ENCODE data around the gene NOXA1. TPM values are rescaled to one million over a fixed set of nuclear protein-coding genes. Genes with fewer than 3 reads are reported as not detected.
A peak's percentile ranks its signal among the peaks of the same experiment; 100 is the strongest.
"Not testable (repeated sequence)": the region's sequence is repeated elsewhere in the genome, so short reads cannot be mapped to it uniquely, and the experiment has no call there.

The NOXA1 gene
- total RNA-seq, 1 experiment from 2014 or later, result 0.55 TPM

DNA sequence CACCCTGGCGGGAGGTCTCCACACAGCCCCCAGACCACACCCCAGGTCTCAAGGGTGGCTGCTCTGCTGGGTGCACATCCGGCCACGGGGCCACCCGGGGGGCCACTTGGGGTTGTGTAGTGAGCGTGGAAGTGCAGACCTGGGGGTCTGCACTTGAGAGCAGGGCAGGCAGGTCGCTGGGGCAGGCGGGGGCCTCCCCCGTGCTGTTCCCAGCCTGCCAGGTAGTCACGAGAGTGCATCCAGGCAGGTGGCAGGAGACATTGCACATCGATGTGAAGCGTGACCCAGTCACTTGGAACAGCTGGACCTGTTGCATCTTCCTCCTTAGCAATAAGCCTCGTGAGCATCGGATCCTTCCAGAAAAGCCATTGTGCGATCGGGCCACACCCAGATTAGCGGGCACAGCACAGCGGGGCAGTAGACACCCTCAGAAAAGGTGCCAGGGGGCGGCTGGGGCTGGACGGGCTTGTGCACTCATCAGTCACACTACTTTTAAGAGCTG, 22.8 kb downstream of the NOXA1 start:
- DNase-seq (ENCODE audit: low read depth, low spot score), result no peak
- in situ Hi-C loops (cut with HindIII; ENCODE audit: low pct_unique_long_range_greater_than_20kb, low sequenced_read_pairs), result no loop called here

DNA sequence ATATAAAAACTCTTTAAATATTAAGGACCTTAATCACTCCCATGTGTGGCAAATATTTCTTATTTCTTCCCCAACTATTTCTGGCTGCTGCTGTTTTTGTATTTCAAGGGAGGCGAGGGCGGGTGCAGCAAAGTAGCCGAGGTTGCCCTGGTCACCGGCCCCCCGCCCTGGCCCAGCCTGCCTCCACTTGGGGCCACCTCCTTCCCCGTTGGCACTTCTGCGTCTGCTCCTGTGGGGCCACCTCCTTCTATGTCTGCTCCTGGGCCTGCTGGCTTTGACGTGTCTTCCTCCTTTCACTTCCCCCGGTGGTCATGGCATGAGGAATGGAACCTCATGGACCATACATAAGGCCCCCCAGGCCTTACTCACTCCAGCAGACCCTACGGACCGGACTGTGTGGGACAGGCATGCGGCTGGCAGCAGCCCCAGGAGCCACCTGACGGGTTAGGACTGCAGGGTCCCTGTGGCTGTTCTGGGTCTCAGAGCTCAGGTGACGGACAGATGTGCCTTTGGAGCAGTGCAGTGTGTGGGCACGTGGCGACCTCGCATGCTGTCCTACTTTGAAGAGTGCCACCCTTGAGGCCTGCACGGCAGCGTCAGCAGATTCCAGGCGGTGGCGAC, 23.8 kb downstream of the NOXA1 start:
- no peak for DNase-seq (ENCODE audit: low read depth, low spot score)
- in situ Hi-C loops (cut with HindIII; ENCODE audit: low pct_unique_long_range_greater_than_20kb, low sequenced_read_pairs), result no loop called here

DNA sequence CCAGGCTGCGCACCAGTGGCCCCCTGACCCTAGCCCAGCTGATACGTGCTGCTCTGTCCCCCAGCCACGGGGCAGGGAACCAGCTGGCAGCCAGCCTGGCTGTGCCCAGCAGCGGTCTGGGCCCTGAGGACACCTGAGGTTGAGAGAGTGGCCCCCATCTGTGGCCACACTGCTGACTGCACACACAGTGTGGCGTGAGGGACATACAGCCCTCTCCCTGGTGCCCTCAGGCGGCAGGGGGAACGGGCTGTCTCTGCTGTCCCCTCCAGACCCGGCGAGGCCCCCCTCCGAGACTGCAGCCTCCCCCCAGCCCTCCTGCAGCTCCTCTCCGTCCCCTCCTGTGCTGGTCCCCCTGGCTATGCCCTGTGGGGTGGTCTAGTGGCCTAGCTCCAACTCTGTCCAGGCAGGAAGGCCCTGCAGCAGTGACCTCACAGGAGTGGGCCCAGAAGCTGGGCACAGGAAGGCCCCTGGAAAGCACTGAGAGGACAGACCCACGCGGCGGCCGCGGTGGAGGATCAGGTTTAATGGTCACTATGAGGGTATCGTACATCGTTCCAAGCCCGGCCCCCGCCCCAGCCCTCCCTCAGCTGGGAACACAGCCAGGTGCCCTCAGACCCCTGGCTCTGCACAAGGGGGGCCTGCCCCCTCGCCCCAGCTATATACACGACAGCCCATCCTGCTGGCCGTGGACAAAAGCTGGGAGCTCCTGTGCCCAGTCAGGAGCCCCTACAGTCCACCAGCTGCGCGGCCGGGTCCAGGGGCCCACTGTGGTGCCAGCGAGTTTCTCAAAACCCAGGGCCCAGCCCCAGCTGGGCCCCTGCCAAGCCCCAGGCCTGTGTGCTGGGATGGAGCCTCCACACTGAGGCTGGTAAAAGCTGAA, 24.8 kb downstream of the NOXA1 start:
- in situ Hi-C loops (cut with HindIII; ENCODE audit: low pct_unique_long_range_greater_than_20kb, low sequenced_read_pairs), result no loop called here
- DNase-seq (ENCODE audit: low read depth, low spot score), result no peak

DNA sequence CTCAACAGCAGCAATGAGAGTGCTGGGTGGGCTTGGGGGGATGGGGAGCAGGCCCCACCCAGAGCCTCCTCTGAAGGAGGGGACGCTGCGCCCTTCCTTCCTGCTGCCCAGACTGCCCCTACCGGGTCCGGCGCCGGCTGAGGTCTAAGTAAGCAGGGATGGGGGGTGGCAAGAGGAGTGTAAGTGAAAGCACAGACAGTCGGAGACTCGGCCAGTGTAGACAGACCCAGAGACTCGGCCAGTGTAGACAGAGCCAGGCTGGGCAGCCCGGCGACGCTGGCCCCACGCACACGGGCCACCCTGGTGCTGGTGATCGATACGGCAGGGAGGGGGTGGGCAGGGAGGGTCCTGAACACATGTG, 25.4 kb downstream of the NOXA1 start:
- no peak for DNase-seq (ENCODE audit: low read depth, low spot score)
- in situ Hi-C loops (cut with HindIII; ENCODE audit: low pct_unique_long_range_greater_than_20kb, low sequenced_read_pairs), result no loop called here

DNA sequence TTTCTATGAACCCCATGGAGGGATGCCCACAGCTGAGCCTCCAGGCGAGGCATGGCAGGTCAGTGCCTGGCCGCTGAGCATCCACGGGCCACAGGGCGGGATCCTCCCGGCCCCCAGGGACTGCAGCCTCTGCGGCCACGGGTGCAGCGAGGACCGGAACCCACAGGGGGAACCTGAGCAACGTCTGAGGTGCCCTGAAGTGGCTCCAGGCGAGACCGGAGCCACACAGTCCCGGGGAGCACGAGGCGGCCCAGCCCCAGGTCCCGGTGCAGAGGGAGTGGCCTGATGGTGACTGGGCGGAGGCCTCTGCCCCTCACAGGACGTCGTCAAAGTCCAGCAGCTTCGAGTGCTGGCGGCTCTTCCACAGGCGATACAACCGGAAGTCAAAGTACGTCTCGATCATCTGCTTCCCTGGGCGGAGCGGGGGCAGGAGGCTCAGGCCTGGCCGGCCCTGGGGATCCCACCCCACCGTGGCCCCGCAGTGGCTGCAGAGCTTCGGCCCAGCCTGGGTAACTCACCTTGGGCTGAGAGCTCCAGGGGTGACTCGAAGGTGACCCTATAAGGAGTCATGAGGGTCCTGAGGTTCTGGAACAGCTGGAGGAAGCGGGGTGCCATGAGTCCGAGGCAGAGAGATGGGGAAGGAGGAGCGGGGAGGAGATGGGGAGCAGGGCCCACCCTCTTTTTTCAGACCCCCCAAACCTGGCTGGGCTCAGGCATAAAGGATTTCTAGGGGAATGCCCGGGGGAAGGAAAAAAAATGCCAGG, 26.1 kb downstream of the NOXA1 start:
- no peak for DNase-seq (ENCODE audit: low read depth, low spot score)
- in situ Hi-C loops (cut with HindIII; ENCODE audit: low pct_unique_long_range_greater_than_20kb, low sequenced_read_pairs), result no loop called here

DNA sequence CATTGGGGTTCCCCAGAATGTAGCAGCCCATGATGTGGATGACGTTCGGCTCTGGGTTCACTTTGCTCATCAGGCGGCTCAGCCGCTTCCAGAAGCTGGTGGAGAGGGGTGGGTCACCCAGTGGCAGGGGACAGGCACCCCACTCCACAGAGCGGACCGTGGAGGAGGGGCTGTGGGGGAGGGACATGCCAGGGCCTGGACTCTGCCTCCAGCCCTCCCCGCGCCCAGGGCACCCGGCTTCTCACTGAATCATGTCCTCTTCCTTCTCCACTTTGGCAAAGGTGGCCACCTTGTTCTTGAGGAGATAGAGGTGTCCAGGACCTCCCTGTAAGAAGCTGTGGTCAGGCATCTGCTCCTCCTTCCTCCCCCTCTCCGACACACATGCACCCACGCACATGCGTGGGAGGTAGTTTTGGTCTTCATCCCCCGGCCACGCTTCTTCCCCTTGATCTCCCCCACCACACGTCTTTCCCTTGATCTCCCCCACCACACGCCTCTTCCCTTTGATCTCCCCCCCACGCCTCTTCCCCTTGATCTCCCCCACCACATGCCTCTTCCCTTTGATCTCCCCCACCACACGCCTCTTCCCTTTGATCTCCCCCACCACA, 26.8 kb downstream of the NOXA1 start:
- no peak for DNase-seq (ENCODE audit: low read depth, low spot score)
- in situ Hi-C loops (cut with HindIII; ENCODE audit: low pct_unique_long_range_greater_than_20kb, low sequenced_read_pairs), result no loop called here

DNA sequence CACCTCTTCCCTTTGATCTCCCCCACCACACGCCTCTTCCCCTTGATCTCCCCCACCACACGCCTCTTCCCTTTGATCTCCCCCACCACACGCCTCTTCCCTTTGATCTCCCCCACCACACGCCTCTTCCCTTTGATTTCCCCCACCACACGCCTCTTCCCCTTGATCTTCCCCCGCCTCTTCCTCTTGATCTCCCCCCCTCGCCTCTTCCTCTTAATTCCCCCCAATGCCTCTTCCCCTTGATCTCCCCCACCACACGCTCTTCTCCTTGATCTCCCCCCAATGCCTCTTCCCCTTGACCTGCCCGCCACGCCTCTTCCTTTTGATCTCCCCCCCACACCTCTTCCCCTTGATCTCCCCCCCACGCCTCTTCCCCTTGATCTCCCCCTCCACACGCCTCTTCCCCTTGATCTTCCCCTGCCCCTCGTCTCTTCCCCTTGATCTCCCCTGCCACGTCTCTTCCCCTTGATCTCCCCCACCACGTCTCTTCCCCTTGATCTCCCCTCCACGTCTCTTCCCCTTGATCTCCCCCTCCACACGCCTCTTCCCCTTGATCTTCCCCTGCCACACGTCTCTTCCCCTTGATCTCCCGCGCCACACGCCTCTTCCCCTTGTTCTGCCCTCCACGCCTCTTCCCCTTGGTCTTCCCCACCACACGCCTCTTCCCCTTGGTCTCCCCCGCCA, 27.5 kb downstream of the NOXA1 start:
- in situ Hi-C loops (cut with HindIII; ENCODE audit: low pct_unique_long_range_greater_than_20kb, low sequenced_read_pairs); DNase-seq (ENCODE audit: low read depth, low spot score): not testable (repeated sequence)

DNA sequence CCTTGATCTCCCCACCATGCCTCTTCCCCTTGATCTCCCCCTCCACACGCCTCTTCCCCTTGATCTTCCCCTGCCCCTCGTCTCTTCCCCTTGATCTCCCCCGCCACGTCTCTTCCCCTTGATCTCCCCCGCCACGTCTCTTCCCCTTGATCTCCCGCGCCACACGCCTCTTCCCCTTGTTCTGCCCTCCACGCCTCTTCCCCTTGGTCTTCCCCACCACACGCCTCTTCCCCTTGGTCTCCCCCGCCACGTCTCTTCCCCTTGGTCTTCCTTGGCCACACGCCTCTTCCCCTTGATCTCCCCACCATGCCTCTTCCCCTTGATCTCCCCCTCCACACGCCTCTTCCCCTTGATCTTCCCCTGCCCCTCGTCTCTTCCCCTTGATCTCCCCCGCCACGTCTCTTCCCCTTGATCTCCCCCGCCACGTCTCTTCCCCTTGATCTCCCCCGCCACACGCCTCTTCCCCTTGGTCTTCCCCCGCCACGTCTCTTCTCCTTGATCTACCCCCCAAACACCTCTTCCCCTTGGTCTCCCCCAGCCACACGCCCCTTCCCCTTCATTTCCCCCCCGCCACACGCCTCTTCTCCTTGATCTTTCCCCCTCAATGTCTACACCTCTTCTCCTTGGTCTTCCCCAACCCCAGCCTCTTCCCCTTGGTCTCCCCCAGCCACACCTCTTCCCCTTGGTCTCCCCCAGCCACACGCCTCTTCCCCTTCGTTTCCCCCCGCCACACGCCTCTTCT, 28.2 kb downstream of the NOXA1 start:
- DNase-seq (ENCODE audit: low read depth, low spot score); in situ Hi-C loops (cut with HindIII; ENCODE audit: low pct_unique_long_range_greater_than_20kb, low sequenced_read_pairs): not testable (repeated sequence)

DNA sequence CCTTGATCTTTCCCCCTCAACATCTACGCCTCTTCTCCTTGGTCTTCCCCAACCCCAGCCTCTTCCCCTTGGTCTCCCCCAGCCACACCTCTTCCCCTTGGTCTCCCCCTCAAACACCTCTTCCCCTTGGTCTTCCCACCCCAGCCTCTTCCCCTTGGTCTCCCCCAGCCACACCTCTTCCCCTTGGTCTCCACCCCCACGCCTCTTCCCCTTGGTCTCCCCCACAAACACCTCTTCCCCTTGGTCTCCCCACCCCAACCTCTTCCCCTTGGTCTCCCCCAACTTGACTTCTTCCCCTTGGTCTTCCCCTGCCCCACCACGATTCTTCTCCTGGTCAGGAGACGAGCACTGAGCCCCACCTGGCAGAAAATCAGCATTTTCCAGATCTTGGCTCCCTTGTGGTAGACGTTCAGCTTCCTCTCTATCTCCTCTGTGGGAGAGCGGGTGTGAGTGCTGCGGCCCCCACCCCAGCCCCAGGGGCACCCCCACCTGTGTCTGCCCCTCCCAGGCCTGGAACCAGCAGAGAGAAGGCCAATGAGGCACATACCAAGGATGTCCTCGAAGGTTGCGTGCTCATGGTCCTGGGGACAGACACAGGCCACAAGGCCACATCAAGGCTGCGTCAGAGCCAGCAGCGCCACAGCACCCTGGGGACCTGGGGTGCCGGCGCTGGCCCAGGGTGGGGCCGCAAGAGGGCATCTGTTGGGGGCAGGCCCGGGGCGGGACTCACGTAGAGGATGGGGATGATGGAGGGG, 29.0 kb downstream of the NOXA1 start:
- in situ Hi-C loops (cut with HindIII; ENCODE audit: low pct_unique_long_range_greater_than_20kb, low sequenced_read_pairs), result no loop called here
- DNase-seq (ENCODE audit: low read depth, low spot score), result no peak

DNA sequence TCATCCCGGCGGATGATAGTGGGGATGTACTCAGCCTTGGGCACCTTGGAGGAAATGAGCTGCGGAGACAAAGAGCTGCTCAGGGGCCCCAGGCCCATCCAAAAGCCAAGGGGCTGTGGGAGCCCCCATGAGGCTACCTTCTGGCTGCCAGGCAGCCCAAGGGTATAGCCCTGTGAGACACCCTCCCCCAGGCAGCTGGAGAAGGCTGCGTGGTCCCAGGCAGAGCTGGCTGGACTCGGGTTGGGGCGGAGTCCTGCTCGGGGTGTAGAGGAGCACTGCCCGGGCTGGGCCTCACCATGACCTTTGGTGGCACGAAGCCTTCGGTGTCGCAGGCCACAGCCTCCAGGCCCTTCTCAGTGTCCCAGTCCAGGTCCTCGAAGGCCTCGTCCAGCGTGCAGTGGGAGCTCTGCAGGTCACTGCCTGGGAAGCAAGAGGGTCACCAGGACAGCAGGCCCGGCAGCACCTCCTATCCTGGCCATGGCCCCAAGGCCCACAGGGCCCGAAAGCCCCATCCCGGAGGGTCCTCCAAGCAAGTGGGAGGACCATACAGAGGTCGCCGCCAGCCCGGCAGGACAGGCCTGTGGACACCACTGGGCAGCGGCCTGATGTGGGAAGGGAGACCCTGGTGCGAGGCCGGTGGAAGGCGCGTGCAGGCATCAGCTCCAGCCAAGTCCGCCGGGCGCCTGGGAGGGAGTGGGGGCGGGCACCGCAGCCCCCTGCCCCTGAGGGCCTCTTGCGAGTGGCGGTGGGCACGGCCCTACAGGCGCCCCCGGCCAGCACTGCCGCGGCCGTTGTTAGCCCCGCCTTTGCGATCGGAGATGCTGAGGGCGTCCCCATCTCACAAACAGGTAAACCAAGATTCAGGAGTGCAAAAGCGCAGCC, 29.8 kb downstream of the NOXA1 start:
- in situ Hi-C loops (cut with HindIII; ENCODE audit: low pct_unique_long_range_greater_than_20kb, low sequenced_read_pairs), result no loop called here
- DNase-seq (ENCODE audit: low read depth, low spot score), result no peak

DNA sequence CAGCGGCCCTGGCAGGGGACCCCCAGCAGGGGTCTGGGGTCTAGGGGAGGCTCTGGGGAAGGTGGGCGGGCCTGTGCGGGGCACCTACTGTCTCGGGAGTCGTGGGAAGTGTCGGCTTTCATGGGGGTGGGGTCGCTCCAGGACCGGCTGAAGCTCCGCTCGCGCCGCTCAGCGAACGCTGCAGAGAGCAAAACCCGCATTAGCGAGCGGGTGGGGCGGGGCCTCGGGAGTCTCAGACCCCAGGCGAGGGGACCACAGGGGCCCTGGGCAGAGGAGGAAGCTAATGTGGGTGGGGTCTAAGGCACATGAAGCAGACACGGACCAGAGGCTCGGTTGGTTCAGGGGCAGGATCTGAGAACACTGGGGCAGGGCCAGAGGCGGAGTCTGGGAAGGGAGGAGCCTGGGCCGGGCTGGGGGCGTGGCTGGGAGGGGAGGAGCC, 30.5 kb downstream of the NOXA1 start:
- in situ Hi-C loops (cut with HindIII; ENCODE audit: low pct_unique_long_range_greater_than_20kb, low sequenced_read_pairs), result no loop called here
- peak; percentile 55 for DNase-seq (ENCODE audit: low read depth, low spot score)

DNA sequence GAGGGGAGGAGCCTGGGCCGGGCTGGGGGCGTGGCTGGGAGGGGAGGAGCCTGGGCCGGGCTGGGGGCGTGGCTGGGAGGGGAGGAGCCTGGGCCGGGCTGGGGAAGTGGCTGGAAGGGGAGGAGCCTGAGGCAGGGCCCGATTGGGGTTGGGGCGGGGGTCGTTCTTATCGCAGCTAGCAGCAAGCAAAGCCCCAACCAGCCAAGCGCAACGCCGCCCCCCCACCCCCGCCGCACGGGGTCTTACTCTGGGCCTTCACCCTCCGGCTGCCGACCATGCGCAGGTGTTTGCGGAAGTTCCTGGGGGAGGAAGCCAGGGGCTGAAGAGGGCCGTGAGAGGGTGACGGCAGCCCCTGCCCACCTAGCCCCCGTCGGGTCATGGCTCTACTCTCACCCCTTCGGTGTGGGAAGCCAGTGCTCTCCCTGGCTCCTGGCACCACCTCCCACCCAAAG, 31.0 kb downstream of the NOXA1 start:
- in situ Hi-C loops (cut with HindIII; ENCODE audit: low pct_unique_long_range_greater_than_20kb, low sequenced_read_pairs), result no loop called here
- no peak for DNase-seq (ENCODE audit: low read depth, low spot score)

DNA sequence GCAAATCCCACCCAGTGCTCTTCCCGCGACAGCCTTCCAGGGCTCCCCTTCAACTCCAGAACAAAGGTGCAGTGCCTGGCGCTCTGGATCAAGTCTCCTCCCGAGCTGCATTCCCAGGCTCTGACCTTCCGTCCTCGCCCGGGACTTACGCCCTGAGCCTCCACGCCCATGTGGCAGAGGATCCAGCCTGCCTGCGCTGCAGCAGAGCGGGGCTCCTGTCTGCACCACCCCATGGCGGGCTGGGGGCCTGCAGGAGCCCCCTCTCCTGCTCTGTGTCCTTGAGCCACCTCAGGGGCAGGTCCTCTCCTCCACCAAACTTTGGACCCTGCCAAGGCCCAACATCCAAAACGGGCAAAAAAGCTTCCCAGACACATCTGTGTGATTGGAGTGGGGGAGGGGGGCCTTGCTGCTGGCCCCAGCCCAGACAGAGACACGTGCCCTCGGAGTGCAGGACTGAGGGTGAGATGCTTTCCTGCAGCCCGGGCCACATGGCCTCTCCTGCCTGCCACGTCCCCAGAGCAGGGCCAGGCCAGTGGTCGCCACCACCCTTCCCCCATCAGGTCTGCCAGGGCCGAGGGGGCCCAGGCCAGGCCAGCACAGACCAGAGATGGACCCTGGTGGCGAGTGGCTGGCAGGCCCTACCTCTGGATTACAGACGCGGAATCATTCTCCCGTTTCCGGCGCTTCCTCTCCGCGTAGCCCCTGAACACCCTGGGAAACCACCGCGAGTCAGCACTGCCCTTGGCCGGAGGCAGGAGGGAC, 31.6 kb downstream of the NOXA1 start:
- no peak for DNase-seq (ENCODE audit: low read depth, low spot score)
- in situ Hi-C loops (cut with HindIII; ENCODE audit: low pct_unique_long_range_greater_than_20kb, low sequenced_read_pairs), result no loop called here

DNA sequence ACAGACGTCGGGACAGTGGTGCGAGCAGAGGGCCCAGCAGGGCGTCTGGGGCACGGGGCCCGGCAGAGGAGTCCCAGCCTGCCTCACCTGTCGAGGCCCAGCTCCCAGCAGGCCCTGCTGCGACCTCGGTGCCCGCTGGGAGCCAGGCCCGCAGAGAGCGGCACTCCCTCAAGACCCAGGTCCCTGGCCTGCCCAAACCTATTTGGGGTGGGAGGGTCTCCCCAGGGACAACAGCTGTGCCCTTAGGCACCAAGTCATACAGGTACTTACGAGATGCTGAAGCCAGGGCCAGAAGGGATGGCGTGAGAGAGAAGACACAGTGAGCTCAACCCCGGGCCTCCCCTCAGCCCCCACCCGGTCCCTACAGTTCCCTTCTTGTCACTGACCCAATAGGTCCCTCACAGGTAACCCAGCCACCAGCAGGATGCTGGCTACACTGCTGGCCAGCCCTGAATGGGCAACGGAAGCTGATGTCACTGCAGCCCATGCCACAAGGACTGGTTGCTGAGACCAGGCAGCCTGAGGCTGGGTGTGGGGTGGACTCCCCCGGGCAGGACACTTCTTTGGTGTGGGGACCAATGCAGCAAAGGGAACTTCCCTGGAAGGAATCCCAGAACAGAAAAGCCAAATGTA, 32.3 kb downstream of the NOXA1 start:
- in situ Hi-C loops (cut with HindIII; ENCODE audit: low pct_unique_long_range_greater_than_20kb, low sequenced_read_pairs), result no loop called here
- no peak for DNase-seq (ENCODE audit: low read depth, low spot score)
